ENCODE measurements around the gene LRP1B.

LRP1B gene

GRCh38 chr2:140246957-140247356, 1883.9 kb downstream of the LRP1B start:
- no peak for DNase-seq (ENCODE audit: low read depth)

DNA sequence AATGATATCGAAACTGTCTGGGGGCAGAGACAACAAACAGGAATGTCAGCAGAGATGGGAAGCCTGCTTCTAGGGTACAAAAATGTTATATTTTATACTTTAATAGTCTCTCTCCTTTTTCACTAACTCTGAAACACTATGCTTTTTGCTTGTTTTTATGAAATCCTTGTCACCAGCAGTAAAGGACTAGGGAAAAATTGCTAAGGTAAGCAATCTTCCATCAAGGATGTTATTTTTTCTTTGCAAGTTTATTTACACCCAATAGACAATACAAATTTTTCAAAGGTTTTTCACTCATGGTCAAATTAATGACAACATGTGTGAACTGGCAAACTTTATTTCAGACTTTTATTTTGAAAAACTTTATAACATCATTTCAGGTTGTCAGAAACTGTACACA, 1884.8 kb downstream of the LRP1B start:
- no peak for DNase-seq (ENCODE audit: low read depth)

DNA sequence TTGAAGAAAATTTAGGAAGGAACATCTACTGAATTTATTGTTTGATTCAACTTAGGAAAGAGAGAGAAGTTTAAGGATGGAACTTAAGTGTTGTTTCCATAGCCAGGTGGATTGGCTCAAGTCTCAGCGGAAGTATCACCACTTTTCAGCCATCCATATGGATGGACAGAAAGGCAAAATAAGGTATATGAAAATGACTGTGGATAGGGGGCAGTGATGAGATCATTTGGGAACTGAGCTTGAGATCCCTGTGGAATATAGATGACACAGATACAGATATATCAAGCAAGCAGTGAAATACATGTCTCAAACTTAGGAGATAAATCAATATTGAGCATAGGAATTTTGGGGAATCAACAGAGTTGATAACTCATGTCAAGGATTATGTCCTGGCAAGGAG, 1887.9 kb downstream of the LRP1B start:
- DNase-seq (ENCODE audit: low read depth): no peak

DNA sequence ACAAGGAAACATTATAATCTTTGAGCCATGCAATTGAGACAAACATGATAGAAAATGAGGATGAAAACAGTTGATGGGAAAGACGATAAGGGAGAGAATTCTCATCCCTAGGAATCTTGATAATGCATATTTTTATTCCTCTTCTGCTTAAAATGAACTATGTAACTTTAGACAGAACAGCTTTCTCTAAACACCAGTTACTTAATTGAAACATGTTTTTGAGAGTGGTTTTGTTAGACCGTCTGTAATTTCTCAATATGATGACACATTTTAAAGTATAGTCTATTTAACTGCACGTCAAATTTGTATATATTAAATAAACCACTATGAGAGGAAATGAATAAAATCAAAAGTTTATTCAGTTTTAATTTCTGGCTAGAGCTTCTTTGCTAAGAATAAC, 1896.7 kb downstream of the LRP1B start:
- no peak for DNase-seq (ENCODE audit: low read depth)

DNA sequence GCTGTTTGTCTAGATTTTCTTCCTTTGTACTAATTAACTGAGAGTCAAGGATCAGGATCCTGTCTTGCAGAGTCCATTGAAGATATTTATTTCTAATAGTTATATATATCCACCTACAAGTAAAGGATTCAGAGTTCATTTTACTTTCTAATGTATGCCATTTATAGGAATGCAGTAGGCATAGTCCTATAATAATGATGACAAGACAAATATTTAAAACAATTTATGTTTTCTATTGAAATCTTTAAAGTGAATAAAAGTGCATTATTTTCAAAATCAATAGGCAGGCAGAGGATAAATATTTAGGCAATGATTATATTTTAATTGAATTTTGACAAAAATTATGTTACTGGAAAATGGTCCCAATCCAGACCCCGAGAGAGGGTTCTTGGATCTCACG, 1919.9 kb downstream of the LRP1B start:
- DNase-seq (ENCODE audit: low read depth): no peak

DNA sequence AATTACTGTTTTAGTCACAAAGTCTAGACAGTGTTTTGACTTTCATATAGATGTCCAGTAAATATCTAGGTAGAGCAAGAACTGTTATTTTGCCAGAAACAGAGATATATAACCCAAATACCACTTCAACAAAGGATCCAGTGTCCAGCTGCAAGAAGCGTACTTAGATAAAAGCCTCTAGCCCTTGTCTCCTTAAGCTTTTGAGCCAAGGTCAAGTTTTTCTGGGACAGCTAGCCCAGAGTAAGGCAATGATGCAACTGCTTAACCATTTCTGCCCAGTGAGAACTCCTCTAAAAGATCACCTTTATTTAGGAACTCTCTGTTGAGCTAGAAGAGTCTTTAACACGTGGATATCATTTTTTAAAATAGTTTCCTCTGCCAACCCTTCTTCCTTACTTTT, 1925.7 kb downstream of the LRP1B start:
- no peak for DNase-seq (ENCODE audit: low read depth)

GRCh38 chr2:140203347-140203746, 1927.5 kb downstream of the LRP1B start:
- no peak for DNase-seq (ENCODE audit: low read depth)

DNA sequence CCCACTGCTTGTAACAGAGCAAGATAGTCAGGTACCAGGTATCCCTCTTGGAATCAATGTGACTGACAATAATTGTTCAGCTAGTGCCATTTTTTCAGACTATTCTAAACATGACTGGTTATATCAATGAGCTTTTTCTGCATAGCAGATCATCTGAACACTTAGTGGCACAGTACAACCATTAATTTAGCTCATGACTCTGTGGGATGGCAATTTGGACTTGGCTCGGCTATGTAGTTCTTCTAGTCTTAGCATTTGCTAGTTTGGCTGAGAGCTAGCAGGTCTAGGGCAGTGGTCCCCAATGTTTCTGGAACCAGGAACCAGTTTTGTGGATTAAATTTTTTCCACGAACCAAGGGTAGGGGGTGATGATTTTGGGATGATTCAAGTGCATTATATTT, 1929.2 kb downstream of the LRP1B start:
- DNase-seq (ENCODE audit: low read depth): no peak

GRCh38 chr2:140200764-140201163, 1930.1 kb downstream of the LRP1B start:
- DNase-seq (ENCODE audit: low read depth): no peak

- no peak for DNase-seq (ENCODE audit: low read depth)
These were observed 1930.5 kb downstream of the LRP1B start for GRCh38 chr2:140200307-140200706.

DNA sequence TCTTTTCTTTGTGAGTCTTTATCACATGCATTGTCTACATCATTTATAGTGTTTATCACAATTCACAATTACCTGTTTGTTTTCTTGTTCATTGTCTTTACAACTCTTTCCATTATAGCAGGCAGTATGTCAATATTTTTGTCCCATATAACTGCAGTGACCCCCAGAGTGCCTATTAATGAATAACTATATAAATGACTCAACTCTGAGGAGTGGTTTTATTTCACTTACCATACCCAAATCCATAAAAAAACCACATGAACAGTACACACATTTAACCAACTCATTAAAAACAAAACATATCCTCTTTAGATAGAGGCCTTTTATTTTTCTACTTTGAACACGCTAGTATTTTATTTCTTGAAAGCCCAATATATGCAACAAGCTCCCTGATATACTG, 1931.5 kb downstream of the LRP1B start:
- DNase-seq (ENCODE audit: low read depth): no peak

- DNase-seq (ENCODE audit: low read depth): no peak
These were observed 1943.7 kb downstream of the LRP1B start for GRCh38 chr2:140187086-140187485.

DNA sequence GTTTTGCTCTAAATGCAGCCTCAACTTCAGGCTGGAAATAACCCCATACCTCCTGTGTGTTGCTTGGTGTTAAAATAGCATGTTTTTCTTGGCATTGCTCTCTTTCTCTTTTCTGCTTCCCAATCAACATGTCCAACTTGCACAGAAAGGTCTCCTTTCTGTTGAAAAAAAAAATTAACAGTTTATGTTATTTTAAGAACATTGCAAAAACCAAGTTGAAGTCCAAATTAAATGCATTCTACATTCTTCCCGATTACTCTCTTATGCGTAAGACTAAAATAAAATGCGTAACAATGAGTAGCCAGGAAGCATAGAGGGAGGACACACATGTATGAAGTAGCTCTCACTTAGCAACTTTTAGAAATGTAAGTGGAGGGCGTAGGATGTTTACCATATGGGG, 1944.5 kb downstream of the LRP1B start:
- no peak for DNase-seq (ENCODE audit: low read depth)

DNA sequence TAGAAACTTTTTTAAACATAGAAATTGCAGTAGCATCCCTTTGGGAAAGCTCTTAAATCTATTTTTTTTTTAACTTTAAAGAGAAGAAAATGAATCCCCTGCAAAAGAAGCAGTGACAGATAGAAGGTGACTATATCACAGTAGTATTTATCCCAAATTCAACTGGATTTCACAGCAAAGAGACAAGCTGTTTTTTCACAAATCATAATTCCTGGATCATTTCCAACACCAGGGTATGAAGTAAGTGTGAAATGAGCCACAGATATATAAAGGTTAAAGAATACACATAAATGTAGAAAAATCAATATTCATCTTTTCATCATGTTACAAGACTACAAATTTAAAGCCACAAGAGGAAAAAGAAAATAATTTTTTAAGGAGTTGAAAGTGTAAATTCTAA, 1945.7 kb downstream of the LRP1B start:
- no peak for DNase-seq (ENCODE audit: low read depth)

DNA sequence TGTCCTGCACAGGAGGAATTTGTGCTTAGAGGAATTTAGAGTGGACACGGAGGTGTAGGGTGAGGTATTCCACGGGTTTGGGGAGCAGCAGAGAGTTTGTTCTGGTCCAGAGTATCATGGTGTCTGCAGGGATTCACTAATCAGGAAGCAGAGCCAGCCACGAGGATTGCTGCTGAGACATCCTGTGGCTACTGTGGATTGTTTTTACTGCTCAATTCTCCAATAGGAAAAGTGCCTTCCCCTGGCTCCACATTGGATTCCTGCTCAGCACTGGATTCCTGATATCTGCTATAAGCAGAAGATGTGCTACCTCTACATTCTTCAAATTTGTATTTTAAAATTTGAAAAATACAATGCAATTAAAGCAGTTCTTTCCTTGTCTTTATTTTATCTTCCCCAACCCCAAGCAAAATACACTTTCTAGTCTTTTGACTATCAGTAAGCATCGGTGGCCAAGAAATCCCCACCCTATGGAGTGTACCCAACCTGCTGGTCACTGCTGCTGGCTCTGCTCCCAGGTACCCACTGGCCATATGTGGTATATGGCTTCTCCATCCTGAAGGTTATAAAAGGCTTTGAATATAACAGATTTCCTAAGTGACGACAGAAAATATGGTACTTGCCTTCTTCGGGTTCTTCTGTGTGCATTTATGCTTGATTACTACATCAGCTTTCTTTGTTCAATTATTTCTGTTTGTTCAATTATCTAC, 1947.6 kb downstream of the LRP1B start:
- no peak for DNase-seq (ENCODE audit: low read depth)

All from GM04503 (cell line).